ENCODE measurements around the gene C1QTNF6.

DNA sequence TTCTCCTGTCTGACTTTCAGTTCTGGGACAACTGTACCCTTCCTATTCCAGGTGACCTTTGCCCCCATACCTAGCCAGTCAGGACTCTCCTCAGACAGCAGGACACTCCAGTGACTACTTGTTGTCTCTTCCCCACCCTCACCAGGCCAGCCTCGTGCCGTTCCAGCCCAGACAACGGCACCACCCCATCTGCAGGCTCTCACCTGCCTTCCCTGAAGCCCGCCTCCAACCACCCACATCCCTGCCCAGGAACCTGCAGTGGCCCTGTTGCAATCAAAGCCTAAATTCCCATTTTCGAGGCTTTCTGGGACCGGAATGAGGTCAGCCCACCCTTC is 42.0 kb downstream of the C1QTNF6 start:
- TF ChIP-seq, protein P1, sequence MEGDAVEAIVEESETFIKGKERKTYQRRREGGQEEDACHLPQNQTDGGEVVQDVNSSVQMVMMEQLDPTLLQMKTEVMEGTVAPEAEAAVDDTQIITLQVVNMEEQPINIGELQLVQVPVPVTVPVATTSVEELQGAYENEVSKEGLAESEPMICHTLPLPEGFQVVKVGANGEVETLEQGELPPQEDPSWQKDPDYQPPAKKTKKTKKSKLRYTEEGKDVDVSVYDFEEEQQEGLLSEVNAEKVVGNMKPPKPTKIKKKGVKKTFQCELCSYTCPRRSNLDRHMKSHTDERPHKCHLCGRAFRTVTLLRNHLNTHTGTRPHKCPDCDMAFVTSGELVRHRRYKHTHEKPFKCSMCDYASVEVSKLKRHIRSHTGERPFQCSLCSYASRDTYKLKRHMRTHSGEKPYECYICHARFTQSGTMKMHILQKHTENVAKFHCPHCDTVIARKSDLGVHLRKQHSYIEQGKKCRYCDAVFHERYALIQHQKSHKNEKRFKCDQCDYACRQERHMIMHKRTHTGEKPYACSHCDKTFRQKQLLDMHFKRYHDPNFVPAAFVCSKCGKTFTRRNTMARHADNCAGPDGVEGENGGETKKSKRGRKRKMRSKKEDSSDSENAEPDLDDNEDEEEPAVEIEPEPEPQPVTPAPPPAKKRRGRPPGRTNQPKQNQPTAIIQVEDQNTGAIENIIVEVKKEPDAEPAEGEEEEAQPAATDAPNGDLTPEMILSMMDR (IDR thresholded peaks at IDR 0.05; ENCODE audit: low read depth, low read length, missing input control): no peak
- TF ChIP-seq, protein P2, sequence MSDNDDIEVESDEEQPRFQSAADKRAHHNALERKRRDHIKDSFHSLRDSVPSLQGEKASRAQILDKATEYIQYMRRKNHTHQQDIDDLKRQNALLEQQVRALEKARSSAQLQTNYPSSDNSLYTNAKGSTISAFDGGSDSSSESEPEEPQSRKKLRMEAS (IDR thresholded peaks at IDR 0.05): no peak
- TF ChIP-seq FOXA1 (IDR thresholded peaks at IDR 0.05) (no peak), EGR1 (IDR thresholded peaks at IDR 0.05; ENCODE audit: low read depth in 2 of 2) (no peak), JUND (IDR thresholded peaks at IDR 0.05) (no peak), RAD21 (IDR thresholded peaks at IDR 0.05) (no peak), NR2F2 (IDR thresholded peaks at IDR 0.05) (no peak), YY1 (IDR thresholded peaks at IDR 0.05) (no peak), TAF1 (conservative IDR thresholded peaks at IDR 0.05) (no peak), GABPA (IDR thresholded peaks at IDR 0.05 in 1 of 2, conservative IDR thresholded peaks at IDR 0.05 in 1 of 2) (no peak), SP1 (IDR thresholded peaks at IDR 0.05) (peak; percentile 40)
- TF ChIP-seq, protein P3, sequence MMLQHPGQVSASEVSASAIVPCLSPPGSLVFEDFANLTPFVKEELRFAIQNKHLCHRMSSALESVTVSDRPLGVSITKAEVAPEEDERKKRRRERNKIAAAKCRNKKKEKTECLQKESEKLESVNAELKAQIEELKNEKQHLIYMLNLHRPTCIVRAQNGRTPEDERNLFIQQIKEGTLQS (IDR thresholded peaks at IDR 0.05): no peak
- TF ChIP-seq, protein P4, sequence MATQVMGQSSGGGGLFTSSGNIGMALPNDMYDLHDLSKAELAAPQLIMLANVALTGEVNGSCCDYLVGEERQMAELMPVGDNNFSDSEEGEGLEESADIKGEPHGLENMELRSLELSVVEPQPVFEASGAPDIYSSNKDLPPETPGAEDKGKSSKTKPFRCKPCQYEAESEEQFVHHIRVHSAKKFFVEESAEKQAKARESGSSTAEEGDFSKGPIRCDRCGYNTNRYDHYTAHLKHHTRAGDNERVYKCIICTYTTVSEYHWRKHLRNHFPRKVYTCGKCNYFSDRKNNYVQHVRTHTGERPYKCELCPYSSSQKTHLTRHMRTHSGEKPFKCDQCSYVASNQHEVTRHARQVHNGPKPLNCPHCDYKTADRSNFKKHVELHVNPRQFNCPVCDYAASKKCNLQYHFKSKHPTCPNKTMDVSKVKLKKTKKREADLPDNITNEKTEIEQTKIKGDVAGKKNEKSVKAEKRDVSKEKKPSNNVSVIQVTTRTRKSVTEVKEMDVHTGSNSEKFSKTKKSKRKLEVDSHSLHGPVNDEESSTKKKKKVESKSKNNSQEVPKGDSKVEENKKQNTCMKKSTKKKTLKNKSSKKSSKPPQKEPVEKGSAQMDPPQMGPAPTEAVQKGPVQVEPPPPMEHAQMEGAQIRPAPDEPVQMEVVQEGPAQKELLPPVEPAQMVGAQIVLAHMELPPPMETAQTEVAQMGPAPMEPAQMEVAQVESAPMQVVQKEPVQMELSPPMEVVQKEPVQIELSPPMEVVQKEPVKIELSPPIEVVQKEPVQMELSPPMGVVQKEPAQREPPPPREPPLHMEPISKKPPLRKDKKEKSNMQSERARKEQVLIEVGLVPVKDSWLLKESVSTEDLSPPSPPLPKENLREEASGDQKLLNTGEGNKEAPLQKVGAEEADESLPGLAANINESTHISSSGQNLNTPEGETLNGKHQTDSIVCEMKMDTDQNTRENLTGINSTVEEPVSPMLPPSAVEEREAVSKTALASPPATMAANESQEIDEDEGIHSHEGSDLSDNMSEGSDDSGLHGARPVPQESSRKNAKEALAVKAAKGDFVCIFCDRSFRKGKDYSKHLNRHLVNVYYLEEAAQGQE (IDR thresholded peaks at IDR 0.05): no peak
